Thymus (tissue), 11 donors: ENCODE measurements around the gene XPO5. TPM values are rescaled to one million over a fixed set of nuclear protein-coding genes. Genes with fewer than 3 reads are reported as not detected.

Source experiments
- DNase-seq, 9 donors: peaks; one replicate each; pipeline ENCODE4 v3.0.0-alpha.2; 2013; ENCODE audit warnings: low spot score in 9 of 9, low read depth in 6 of 9, missing footprints in 1 of 9
- H3K27ac ChIP-seq, 2 donors: one replicate each; pipeline ENCODE4 v1.5.1; 2013; ENCODE audit warnings: control low read depth in 1 of 2, low read depth in 1 of 2, low read length in 1 of 2, mild to moderate bottlenecking in 1 of 2, moderate library complexity in 1 of 2
- H3K27me3 ChIP-seq, 2 donors: one replicate each; pipeline ENCODE4 v1.5.1; 2013; ENCODE audit warnings: low read length in 1 of 2; ENCODE audit not compliant: control insufficient read depth in 2 of 2, insufficient read depth in 1 of 2
- H3K36me3 ChIP-seq, 2 donors: one replicate each; pipeline ENCODE4 v1.5.1; 2013; ENCODE audit warnings: low read length in 1 of 2, mild to moderate bottlenecking in 1 of 2, moderate library complexity in 1 of 2; ENCODE audit not compliant: control insufficient read depth in 2 of 2, insufficient read depth in 2 of 2
- H3K4me1 ChIP-seq, 2 donors: one replicate each; pipeline ENCODE4 v1.5.1; 2013; ENCODE audit warnings: low read length in 2 of 2; ENCODE audit not compliant: control insufficient read depth in 2 of 2, insufficient read depth in 2 of 2
- H3K4me3 ChIP-seq, 2 donors: one replicate each; pipeline ENCODE4 v1.5.1; 2013; ENCODE audit warnings: low read length in 2 of 2, control low read depth in 1 of 2, mild to moderate bottlenecking in 1 of 2
- H3K9me3 ChIP-seq, 2 donors: one replicate each; pipeline ENCODE4 v1.5.1; 2013; ENCODE audit warnings: low read length in 1 of 2, mild to moderate bottlenecking in 1 of 2; ENCODE audit not compliant: control insufficient read depth in 2 of 2, insufficient read depth in 1 of 2
- WGBS: extraction: QIAGEN DNeasy Blood & Tissue Kit; methylation state at CpG from one replicate; pipeline ENCODE4 v1.1.7; 2013; 5-methylcytosine and 5-hydroxymethylcytosine counted together
- polyA plus RNA-seq: library from polyadenylated mRNA; stranded (reverse); fragments of 200-250 nt; gene quantifications from one replicate; pipeline ENCODE4 v1.2.3, GENCODE V29; 2013
- total RNA-seq: library from RNA; stranded (reverse); fragments of 120-200 nt; gene quantifications from one replicate; pipeline ENCODE4 v1.2.4, GENCODE V29; 2013
- donor health status: healthy.

Gene XPO5
- total and polyA plus RNA-seq, 2 donors: 16.7 to 22.4 TPM

- peaks cover 0 to 3% of the 10 kb centered on the region in 2 donors for H3K9me3 ChIP-seq
- peaks cover 50 to 66% of the 10 kb centered on the region in 2 donors for H3K36me3 ChIP-seq
- H3K27me3 ChIP-seq: no peaks in the 10 kb centered on the region
- peak within 1 kb of the TSS; percentile 70 to 86 for H3K27ac ChIP-seq
- peak; percentile 92 to 99 (median 96) for DNase-seq
- peaks cover 15 to 16% of the 10 kb centered on the region in 2 donors for H3K4me1 ChIP-seq
- H3K4me3 ChIP-seq: peak within 1 kb of the TSS; percentile 94
- under 1% methylated on average over 57 of the region's 57 CpGs for WGBS
Observed at GRCh38 chr6:43516697-43517504, 58.9 kb downstream of the XPO5 start, which contains the start of the genes POLR1C and YIPF3. POLR1C (plus strand) TSS chr6:43517089; CDS start chr6:43517110, 21 bp downstream. YIPF3 (minus strand) TSS chr6:43516926; CDS start chr6:43516807, 119 bp downstream.

GRCh38 chr6:43516367-43516696, 59.5 kb downstream of the XPO5 start:
- H3K27ac ChIP-seq: peak overlapping the region; percentile 70 to 86
- peaks cover 15 to 16% of the 10 kb centered on the region in 2 donors for H3K4me1 ChIP-seq
- H3K4me3 ChIP-seq: peak overlapping the region; percentile 94
- WGBS: 2% methylated on average over 10 of the region's 10 CpGs
- peaks cover 50 to 66% of the 10 kb centered on the region in 2 donors for H3K36me3 ChIP-seq
- H3K9me3 ChIP-seq: peaks cover 0 to 3% of the 10 kb centered on the region in 2 donors
- DNase-seq: no peak
- H3K27me3 ChIP-seq: no peaks in the 10 kb centered on the region

- Histone ChIP-seq H3K27me3 (peaks cover 0 to 2% of the 10 kb centered on the region in 2 donors), H3K36me3 (peaks cover 46 to 66% of the 10 kb centered on the region in 2 donors), H3K4me1 (peaks cover 15 to 16% of the 10 kb centered on the region in 2 donors), H3K4me3 (peak overlapping the region; percentile 94), H3K9me3 (peaks cover 0 to 3% of the 10 kb centered on the region in 2 donors), H3K27ac (no peak overlapping the region)
- WGBS: 93% methylated on average over 9 of the region's 9 CpGs
- DNase-seq: no peak
Observed at GRCh38 chr6:43515808-43516207, 60.0 kb downstream of the XPO5 start.

GRCh38 chr6:43511824-43512415, 63.9 kb downstream of the XPO5 start:
- peaks cover 24 to 41% of the 10 kb centered on the region in 2 donors for H3K27me3 ChIP-seq
- H3K4me3 ChIP-seq: no peak overlapping the region

GRCh38 chr6:43510827-43511163, 65.0 kb downstream of the XPO5 start:
- Histone ChIP-seq H3K9me3 (no peaks in the 10 kb centered on the region), H3K27ac (no peak overlapping the region), H3K36me3 (peaks cover 35 to 52% of the 10 kb centered on the region in 2 donors), H3K4me3 (no peak overlapping the region), H3K27me3 (peaks cover 24 to 43% of the 10 kb centered on the region in 2 donors), H3K4me1 (peaks cover 11 to 23% of the 10 kb centered on the region in 2 donors)
- 95% methylated on average over 10 of the region's 10 CpGs for WGBS
- no peak for DNase-seq

More at GRCh38 chr6:43511824-43512415, 63.9 kb downstream of the XPO5 start:
- peaks cover 17 to 24% of the 10 kb centered on the region in 2 donors for H3K4me1 ChIP-seq
- H3K27ac ChIP-seq: no peak overlapping the region
- H3K36me3 ChIP-seq: peaks cover 35 to 51% of the 10 kb centered on the region in 2 donors
- DNase-seq: no peak
- peaks cover 0 to 3% of the 10 kb centered on the region in 2 donors for H3K9me3 ChIP-seq
- WGBS: 97% methylated on average over 11 of the region's 11 CpGs

GRCh38 chr6:43509984-43510826, 65.6 kb downstream of the XPO5 start, which contains the start of gene LRRC73:
LRRC73 (minus strand) TSS chr6:43510346; CDS start chr6:43509785, 561 bp downstream.
- DNase-seq: peak in 5 of 9 donors; percentile 22 to 64 (median 49)
- H3K27ac ChIP-seq: no peak within 1 kb of the TSS
- H3K36me3 ChIP-seq: peaks cover 38 to 52% of the 10 kb centered on the region in 2 donors
- H3K4me3 ChIP-seq: peak within 1 kb of the TSS in 1 of 2 donors; percentile 57
- H3K27me3 ChIP-seq: peaks cover 24 to 43% of the 10 kb centered on the region in 2 donors
- WGBS: 17% methylated on average over 95 of the region's 96 CpGs
- no peaks in the 10 kb centered on the region for H3K9me3 ChIP-seq
- H3K4me1 ChIP-seq: peaks cover 5 to 17% of the 10 kb centered on the region in 2 donors

GRCh38 chr6:43509142-43509983, 66.5 kb downstream of the XPO5 start:
- Histone ChIP-seq H3K9me3 (no peaks in the 10 kb centered on the region), H3K4me1 (peaks cover 3 to 15% of the 10 kb centered on the region in 2 donors), H3K4me3 (peak overlapping the region in 1 of 2 donors; percentile 57), H3K27ac (no peak overlapping the region), H3K36me3 (peaks cover 44 to 53% of the 10 kb centered on the region in 2 donors), H3K27me3 (peaks cover 24 to 43% of the 10 kb centered on the region in 2 donors)
- DNase-seq: no peak
- 11% methylated on average over 69 of the region's 69 CpGs for WGBS
